ENCODE measurements around the gene SLC30A1.

- TF ChIP-seq POLR2A (IDR thresholded peaks at IDR 0.05) (no peak), CTCF (IDR thresholded peaks at IDR 0.05) (no peak), POLR2AphosphoS5 (IDR thresholded peaks at IDR 0.05) (no peak), EP300 (IDR thresholded peaks at IDR 0.05) (no peak)
Measured at GRCh38 chr1:211559222-211560010, 19.5 kb downstream of the SLC30A1 start.
